ENCODE measurements around the gene TMTC2. TPM values are rescaled to one million over a fixed set of nuclear protein-coding genes. Genes with fewer than 3 reads are reported as not detected.

The TMTC2 gene
- total RNA-seq, 2 donors from 2014 or later, result 2.9 to 3.2 TPM

DNA sequence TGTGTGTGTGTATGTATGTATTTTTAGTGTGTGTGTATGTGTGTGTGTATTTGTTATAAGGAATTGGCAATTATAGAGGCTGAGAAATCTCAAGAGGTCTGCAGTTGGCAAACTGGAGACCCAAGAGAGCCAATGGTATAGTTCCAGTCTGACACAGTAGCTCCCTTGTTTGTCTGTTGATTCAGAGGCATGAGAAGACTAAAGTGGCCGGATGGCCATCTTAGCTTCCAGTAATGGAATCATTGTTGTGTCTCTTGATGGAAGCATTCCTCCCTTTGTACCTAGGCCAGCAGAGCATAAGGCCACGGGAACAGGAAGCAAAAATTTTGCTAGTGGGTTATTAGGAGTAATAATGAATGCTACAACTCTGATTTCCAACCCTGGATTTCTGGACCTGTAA lies 460.6 kb downstream of the TMTC2 start:
- DNase-seq (ENCODE audit: low spot score), result no peak
- Histone ChIP-seq H3K27ac (no peak overlapping the region), H3K27me3 (no peaks in the 10 kb centered on the region), H3K4me1 (peaks cover 0 to 6% of the 10 kb centered on the region in 2 donors), H3K4me3 (no peak overlapping the region), H3K36me3 (no peaks in the 10 kb centered on the region), H3K9me3 (no peaks in the 10 kb centered on the region)
- TF ChIP-seq, protein P1, sequence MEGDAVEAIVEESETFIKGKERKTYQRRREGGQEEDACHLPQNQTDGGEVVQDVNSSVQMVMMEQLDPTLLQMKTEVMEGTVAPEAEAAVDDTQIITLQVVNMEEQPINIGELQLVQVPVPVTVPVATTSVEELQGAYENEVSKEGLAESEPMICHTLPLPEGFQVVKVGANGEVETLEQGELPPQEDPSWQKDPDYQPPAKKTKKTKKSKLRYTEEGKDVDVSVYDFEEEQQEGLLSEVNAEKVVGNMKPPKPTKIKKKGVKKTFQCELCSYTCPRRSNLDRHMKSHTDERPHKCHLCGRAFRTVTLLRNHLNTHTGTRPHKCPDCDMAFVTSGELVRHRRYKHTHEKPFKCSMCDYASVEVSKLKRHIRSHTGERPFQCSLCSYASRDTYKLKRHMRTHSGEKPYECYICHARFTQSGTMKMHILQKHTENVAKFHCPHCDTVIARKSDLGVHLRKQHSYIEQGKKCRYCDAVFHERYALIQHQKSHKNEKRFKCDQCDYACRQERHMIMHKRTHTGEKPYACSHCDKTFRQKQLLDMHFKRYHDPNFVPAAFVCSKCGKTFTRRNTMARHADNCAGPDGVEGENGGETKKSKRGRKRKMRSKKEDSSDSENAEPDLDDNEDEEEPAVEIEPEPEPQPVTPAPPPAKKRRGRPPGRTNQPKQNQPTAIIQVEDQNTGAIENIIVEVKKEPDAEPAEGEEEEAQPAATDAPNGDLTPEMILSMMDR (IDR thresholded peaks at IDR 0.05), result no peak

DNA sequence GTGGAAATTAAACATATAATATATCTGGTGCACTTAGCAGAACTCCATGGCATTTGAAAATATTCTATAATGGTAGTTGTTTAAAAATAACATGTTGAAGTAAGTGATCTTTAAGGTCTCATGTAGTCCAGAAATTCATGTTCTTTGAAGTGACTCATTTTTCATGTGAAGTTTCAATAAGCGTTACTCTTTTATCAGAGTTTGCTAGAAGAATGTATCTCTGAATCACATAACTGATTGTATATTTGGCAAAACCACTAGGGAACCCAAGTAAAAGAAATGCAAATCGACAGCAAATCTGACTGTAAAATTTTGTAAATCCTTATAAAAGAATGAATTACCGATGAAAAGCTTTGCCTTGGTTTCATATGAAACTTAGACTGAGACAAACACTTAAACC lies 463.3 kb downstream of the TMTC2 start:
- no peak for DNase-seq (ENCODE audit: low spot score)
- H3K27me3 ChIP-seq, result no peaks in the 10 kb centered on the region
- no peaks in the 10 kb centered on the region for H3K9me3 ChIP-seq
- H3K36me3 ChIP-seq, result no peaks in the 10 kb centered on the region
- TF ChIP-seq, protein P1 (IDR thresholded peaks at IDR 0.05), result no peak
- no peak overlapping the region for H3K27ac ChIP-seq
- peaks cover 0 to 6% of the 10 kb centered on the region in 2 donors for H3K4me1 ChIP-seq
- no peak overlapping the region for H3K4me3 ChIP-seq

DNA sequence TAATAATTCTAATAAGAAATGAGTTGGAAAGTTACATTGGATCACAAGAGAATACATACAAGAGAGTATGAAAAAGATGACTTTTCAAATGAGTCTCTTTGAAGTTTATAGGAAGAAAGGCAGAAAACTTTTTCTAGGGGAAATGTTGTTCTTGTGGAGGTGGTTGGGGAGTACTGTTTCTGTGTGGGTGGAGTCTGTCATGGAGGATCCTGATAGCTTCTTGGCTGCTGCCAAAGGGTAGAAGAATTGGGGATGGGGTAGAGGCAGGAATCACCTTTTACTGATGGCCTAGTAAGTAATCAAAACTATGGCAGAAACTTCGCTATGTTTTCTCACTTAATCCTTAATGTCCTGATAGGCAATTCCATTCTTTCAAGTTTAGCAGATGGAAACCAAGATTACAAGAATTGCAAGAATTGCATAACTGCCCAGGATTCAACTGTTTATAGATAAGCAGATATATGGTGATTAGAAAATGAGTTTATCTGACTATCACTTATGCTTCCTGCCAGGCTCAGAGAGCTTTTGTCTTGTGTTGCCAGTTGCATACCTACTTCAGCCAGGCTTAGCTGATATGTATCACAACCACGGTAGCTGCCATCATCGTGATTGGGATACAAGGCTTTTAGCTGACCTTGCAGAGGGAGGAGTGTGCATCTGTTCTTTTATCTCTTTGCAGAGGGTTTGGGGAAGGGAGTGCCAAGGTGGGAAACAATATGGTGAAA lies 463.9 kb downstream of the TMTC2 start:
- no peak for DNase-seq (ENCODE audit: low spot score)
- TF ChIP-seq, protein P1 (IDR thresholded peaks at IDR 0.05), result no peak
- Histone ChIP-seq H3K4me3 (no peak overlapping the region), H3K9me3 (no peaks in the 10 kb centered on the region), H3K4me1 (peaks cover 0 to 3% of the 10 kb centered on the region in 2 donors), H3K27me3 (no peaks in the 10 kb centered on the region), H3K36me3 (no peaks in the 10 kb centered on the region), H3K27ac (no peak overlapping the region)

DNA sequence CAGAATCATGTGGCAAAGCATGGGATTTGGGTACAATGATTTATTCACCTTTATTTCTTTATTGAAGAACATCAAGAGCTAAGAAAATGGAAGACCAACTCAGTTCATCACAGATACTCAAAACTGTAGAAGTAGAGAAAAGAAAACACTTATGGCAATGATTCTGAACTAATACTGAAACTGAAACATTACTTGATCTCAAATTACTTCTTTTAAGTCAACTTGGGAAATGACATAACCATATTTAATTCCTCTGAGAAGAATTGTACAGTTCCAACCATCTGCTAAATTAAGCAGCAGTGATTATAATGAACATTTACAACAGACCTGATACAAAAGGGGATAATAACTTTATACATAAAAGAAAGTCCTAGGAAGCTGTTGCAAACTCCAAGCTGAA lies 466.5 kb downstream of the TMTC2 start:
- Histone ChIP-seq H3K4me3 (no peak overlapping the region), H3K9me3 (no peaks in the 10 kb centered on the region), H3K27me3 (no peaks in the 10 kb centered on the region), H3K36me3 (no peaks in the 10 kb centered on the region), H3K4me1 (no peaks in the 10 kb centered on the region), H3K27ac (no peak overlapping the region)
- DNase-seq (ENCODE audit: low spot score), result no peak
- TF ChIP-seq, protein P1 (IDR thresholded peaks at IDR 0.05), result no peak

DNA sequence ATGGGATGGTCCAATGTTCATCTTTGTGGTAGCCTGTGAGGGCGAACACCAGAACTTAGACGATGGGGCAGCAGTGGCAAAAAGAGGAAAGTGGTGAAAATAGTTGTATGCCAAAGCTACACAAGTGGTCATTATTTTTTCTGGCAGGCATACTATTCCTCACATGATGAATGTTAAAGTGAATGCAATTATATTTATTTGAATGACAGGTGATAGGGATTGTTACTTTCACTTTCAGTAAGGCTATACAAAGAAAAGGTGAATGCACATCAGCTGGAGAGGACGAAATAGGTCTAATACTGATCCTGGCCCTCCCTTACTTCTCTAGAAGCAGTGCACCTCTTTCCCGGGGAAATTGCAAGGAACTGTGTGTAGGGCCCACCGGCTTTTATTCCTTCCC lies 470.1 kb downstream of the TMTC2 start:
- Histone ChIP-seq H3K27ac (no peak overlapping the region), H3K4me3 (no peak overlapping the region), H3K27me3 (no peaks in the 10 kb centered on the region), H3K9me3 (no peaks in the 10 kb centered on the region), H3K4me1 (no peaks in the 10 kb centered on the region), H3K36me3 (no peaks in the 10 kb centered on the region)
- no peak for DNase-seq (ENCODE audit: low spot score)
- TF ChIP-seq, protein P1 (IDR thresholded peaks at IDR 0.05), result no peak

DNA sequence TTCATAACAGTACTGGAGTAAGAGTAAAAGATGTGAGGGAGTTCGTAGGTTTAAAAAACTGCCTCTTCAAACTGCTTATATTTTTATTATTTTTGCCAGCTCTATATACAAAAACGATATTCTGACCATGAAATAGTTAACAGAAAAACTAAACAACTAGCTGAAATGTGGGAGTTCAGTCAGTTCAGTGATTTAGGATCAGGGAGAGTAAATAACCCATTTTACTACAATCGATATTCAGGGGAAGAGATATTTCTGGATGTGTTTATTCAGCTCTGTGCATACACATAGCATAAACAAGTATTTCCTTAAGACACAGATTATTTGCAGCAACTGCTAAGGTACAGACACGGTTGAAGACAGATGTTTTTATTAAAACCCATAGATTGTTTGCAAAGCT lies 470.9 kb downstream of the TMTC2 start:
- no peaks in the 10 kb centered on the region for H3K27me3 ChIP-seq
- no peaks in the 10 kb centered on the region for H3K9me3 ChIP-seq
- TF ChIP-seq, protein P1 (IDR thresholded peaks at IDR 0.05), result no peak
- DNase-seq (ENCODE audit: low spot score), result no peak
- no peaks in the 10 kb centered on the region for H3K4me1 ChIP-seq
- H3K27ac ChIP-seq, result no peak overlapping the region
- H3K4me3 ChIP-seq, result no peak overlapping the region
- H3K36me3 ChIP-seq, result no peaks in the 10 kb centered on the region
